IgD-negative memory B cell (primary cell): ENCODE data around the gene AK8. TPM values are rescaled to one million over a fixed set of nuclear protein-coding genes. Genes with fewer than 3 reads are reported as not detected.
"Not testable (repeated sequence)": the region's sequence is repeated elsewhere in the genome, so short reads cannot be mapped to it uniquely, and the experiment has no call there.

Source experiments
- H3K27ac Mint-ChIP-seq, 3 donors: one replicate each; pipeline ENCODE4 v1.8.0; 2020 to 2022; ENCODE audit warnings: mild to moderate bottlenecking in 3 of 3, mixed read lengths in 3 of 3, moderate library complexity in 1 of 3
- H3K27me3 Mint-ChIP-seq: one replicate; pipeline ENCODE4 v1.8.0; 2021; ENCODE audit warnings: mixed read lengths
- H3K36me3 Mint-ChIP-seq: one replicate; pipeline ENCODE4 v1.8.0; 2020; ENCODE audit warnings: mild to moderate bottlenecking, mixed read lengths
- H3K4me1 Mint-ChIP-seq, 3 donors: one replicate each; pipeline ENCODE4 v1.8.0; 2020 to 2022; ENCODE audit warnings: mixed read lengths in 3 of 3, mild to moderate bottlenecking in 1 of 3
- H3K4me3 Mint-ChIP-seq, 4 donors: one replicate each; pipeline ENCODE4 v1.8.0; 2020 to 2022; ENCODE audit warnings: mild to moderate bottlenecking in 4 of 4, mixed read lengths in 4 of 4, moderate library complexity in 3 of 4
- H3K9me3 Mint-ChIP-seq, 3 donors: one replicate each; pipeline ENCODE4 v1.8.0; 2020 to 2021; ENCODE audit warnings: mixed read lengths in 3 of 3, mild to moderate bottlenecking in 1 of 3
- polyA plus RNA-seq: library from polyadenylated mRNA; unstranded; fragments of 300-500 nt; fragmentation: Illumina TruSeq; gene quantifications from one replicate; pipeline ENCODE4 v1.2.3, GENCODE V29; 2021

Gene AK8
- polyA plus RNA-seq, 1 donor from 2014 or later, result 11.8 TPM

DNA sequence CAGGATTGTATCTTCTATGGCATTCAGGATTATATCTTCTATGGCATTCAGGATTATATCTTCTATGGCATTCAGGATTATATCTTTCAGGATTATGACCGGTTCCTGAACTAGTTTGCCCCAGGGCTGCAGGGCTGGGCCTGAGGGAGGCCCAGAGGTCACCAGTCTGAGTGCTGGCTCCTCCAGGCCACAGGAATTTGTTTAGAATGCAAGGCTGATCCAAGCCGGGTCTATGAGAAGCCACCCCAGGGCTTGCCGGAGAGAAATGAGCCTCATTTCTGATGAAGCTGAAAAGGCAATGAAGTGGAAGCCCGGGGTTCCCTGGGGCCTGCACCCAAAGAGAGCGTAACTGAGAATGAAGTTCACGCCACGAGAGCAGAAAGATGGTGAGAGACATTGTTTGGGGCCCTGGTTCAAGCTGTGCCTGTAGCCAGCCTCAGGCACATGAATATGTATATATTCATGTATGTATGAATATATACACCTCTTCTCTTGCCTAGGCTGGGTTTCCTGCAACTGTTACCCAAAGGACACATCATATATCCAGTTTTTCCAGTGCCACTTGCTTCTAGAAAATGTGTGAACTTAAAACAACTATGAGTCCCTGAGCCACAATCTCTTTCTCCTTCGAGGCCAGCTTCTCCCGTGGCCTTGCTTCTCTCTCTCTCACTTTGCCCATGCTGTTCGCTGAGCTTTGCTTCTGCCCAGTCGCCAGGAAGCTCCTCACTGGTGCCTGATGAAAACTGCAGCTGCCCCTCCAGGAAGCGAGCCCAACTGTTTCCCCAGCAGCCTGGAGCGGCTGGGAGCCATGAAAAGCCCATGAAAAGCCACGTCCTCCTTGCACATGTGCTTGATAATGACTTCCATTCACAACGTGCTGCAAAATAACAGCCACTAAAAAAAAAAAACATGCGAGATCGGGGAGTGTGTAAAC lies 145.5 kb downstream of the AK8 start:
- H3K9me3 Mint-ChIP-seq, result no peaks in the 10 kb centered on the region

DNA sequence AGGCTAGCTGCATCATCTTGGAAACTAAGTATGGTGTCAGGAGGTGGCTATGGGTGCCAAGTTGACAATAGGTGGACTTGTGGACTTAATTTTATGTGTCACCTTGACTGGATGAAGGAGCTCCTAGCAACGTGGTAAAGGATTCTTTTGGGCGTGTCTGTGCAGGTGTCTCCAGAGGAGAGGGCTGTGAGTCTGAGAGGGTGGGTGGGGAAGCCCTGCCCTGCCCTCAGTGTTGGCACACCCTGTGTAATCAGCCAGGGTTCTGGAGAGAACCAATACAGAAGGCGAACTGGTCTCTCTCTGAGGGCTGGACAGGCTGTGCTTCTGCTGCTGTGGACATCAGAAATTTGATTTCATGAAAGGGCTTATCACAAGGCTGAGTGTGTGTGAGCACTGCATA lies 146.9 kb downstream of the AK8 start:
- H3K9me3 Mint-ChIP-seq, result no peaks in the 10 kb centered on the region

More for the DNA sequence above, 145.5 kb downstream of the AK8 start:
- no peaks in the 10 kb centered on the region for H3K4me1 Mint-ChIP-seq
- H3K36me3 Mint-ChIP-seq, result no peaks in the 10 kb centered on the region
- peaks cover 6% of the 10 kb centered on the region for H3K27me3 Mint-ChIP-seq
- no peak overlapping the region for H3K4me3 Mint-ChIP-seq
- no peak overlapping the region for H3K27ac Mint-ChIP-seq

DNA sequence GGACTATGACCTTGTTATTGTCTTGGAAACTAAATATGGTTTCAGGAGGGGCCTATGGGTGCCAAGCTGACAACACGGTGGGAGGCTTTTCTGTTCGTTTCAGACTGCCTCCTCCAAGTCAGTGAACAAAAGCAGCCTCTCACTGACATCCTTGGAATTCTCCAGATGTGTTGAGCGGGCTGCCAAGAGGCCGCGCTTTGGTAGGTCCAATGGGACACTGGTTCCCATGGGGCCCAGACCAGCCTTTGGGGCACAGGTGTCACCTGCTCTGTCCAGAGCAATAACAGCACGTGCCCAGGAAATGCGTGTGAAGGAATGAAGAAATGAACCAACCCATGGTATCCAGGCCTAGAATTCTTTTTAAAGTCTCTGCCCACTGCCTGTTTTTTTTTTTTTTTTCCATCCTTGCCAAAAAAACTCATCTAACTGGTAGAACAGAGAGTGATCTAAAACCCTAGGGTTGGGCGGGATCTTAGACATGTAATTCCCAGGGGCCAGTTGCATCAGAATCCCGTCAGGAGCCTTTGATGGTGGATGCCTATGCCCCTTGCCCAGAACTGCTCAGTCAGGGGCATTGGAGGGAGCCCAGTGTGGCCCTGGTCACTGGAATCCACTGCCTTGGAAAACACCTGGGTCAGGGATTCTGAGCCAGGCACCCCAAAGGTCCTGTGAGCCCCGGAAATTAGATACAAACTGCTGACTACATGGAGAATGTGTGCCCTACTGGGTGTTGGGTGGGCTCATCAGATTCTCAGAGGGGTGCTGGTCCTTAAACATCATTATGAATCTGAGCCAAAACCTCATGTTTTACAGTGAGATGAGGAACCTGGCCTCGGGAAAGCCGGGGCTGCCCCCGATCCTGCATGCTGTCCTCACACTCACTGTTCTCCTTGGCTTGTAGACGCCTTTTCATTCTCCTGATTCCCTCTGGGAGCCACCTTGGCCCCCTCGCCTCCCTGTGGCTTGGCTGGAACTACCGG lies 147.7 kb downstream of the AK8 start:
- peaks cover 10% of the 10 kb centered on the region for H3K27me3 Mint-ChIP-seq
- H3K4me3 Mint-ChIP-seq, result no peak overlapping the region
- no peaks in the 10 kb centered on the region for H3K9me3 Mint-ChIP-seq
- no peaks in the 10 kb centered on the region for H3K4me1 Mint-ChIP-seq
- no peaks in the 10 kb centered on the region for H3K36me3 Mint-ChIP-seq
- H3K27ac Mint-ChIP-seq, result no peak overlapping the region

More for the DNA sequence above, 146.9 kb downstream of the AK8 start:
- Mint-ChIP-seq H3K27ac (no peak overlapping the region), H3K4me3 (no peak overlapping the region), H3K27me3 (peaks cover 7% of the 10 kb centered on the region), H3K36me3 (no peaks in the 10 kb centered on the region), H3K4me1 (no peaks in the 10 kb centered on the region)

DNA sequence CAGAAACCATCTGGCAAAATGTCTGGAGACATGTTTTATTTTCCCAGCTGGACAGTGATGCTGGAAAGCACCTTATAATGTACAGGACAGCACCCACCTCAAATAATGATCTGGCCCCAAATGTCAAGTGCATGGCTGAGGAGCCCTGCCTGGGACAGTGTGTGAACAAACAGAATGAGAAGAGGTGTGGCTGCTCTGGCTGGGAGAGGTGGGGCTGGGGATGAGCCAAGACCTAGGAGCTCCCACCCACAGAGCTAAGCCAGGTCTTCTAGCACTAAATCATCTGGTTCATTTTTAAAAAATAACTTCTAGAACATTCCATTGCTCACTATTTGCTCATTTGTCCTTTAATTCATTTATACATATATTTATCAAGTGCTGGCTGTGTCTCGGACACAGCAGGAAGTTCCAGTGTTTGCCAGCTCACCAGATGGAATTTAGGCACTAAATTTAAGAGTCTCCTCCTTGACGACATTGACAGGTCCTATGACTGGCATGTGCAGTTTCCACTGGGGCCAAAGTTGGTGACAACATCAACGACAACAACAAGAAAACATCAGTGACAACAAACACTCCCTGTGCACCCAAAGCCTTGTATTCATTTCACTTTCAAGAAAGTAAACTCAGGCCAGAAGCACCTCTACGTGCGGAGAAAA lies 148.7 kb downstream of the AK8 start:
- H3K4me3 Mint-ChIP-seq, result no peak overlapping the region
- no peak overlapping the region for H3K27ac Mint-ChIP-seq
- no peaks in the 10 kb centered on the region for H3K36me3 Mint-ChIP-seq
- H3K9me3 Mint-ChIP-seq, result no peaks in the 10 kb centered on the region
- H3K4me1 Mint-ChIP-seq, result no peaks in the 10 kb centered on the region
- H3K27me3 Mint-ChIP-seq, result peaks cover 6% of the 10 kb centered on the region

- Mint-ChIP-seq H3K9me3 (no peaks in the 10 kb centered on the region), H3K27ac (no peak overlapping the region), H3K36me3 (no peaks in the 10 kb centered on the region), H3K27me3 (peaks cover 6% of the 10 kb centered on the region), H3K4me1 (no peaks in the 10 kb centered on the region), H3K4me3 (no peak overlapping the region)
Measured at GRCh38 chr9:132728497-132728896, 149.6 kb downstream of the AK8 start.

DNA sequence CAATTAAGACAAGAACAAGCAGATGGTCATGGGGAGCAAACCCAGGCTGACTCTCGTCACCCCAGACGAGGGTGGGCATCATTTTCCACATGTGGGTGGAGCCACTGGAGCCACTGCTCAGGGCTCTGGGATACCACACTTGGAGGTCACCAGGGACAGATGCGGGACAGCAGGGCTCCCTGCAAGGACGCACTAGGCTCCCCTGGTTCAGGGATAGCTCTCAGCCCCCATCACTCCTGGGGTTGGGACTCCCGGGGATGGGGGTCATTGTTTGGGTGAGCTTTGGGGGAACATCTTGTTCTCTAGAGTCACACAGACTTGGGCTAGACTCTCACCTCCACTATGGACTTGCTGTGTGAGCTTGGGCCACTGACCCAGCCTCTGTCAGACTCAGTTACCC lies 150.0 kb downstream of the AK8 start:
- peaks cover 7% of the 10 kb centered on the region for H3K27me3 Mint-ChIP-seq

GRCh38 chr9:132726576-132727130 lies 151.4 kb downstream of the AK8 start:
- Mint-ChIP-seq H3K27ac (no peak overlapping the region), H3K4me3 (no peak overlapping the region), H3K9me3 (no peaks in the 10 kb centered on the region), H3K27me3 (peaks cover 9% of the 10 kb centered on the region), H3K36me3 (no peaks in the 10 kb centered on the region), H3K4me1 (no peaks in the 10 kb centered on the region)

More for the DNA sequence above, 150.0 kb downstream of the AK8 start:
- H3K4me1 Mint-ChIP-seq, result no peaks in the 10 kb centered on the region
- H3K27ac Mint-ChIP-seq, result no peak overlapping the region
- no peak overlapping the region for H3K4me3 Mint-ChIP-seq
- H3K36me3 Mint-ChIP-seq, result no peaks in the 10 kb centered on the region
- no peaks in the 10 kb centered on the region for H3K9me3 Mint-ChIP-seq

- no peak overlapping the region for H3K27ac Mint-ChIP-seq
- no peak overlapping the region for H3K4me3 Mint-ChIP-seq
- H3K4me1 Mint-ChIP-seq, result no peaks in the 10 kb centered on the region
Measured at GRCh38 chr9:132725306-132725705, 152.8 kb downstream of the AK8 start.

DNA sequence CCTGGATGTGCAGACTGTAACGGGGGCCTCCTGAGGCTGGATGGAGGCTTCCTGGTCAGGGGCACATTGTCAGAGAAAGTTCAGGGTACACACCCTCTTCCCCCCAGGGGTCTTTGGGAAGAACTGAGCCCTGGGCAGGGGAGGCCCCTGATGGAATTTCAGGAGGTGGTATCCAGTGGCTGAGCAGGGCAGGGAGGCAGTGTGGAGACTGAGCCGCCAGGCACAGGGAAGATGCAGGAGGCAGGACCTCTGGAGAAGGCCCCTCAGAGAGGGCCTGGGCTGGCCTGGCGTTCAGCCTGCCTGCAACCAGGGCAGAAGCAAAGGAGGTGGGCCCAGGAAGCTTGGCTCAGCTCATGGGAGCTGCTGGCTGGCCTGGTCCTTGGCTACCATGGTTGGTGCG lies 154.3 kb downstream of the AK8 start:
- H3K4me1 Mint-ChIP-seq, result no peaks in the 10 kb centered on the region
- peaks cover 19% of the 10 kb centered on the region for H3K27me3 Mint-ChIP-seq
- no peak overlapping the region for H3K27ac Mint-ChIP-seq
- peaks cover 0 to 4% (median 0%) of the 10 kb centered on the region in 3 donors for H3K9me3 Mint-ChIP-seq
- no peaks in the 10 kb centered on the region for H3K36me3 Mint-ChIP-seq
- no peak overlapping the region for H3K4me3 Mint-ChIP-seq

More at GRCh38 chr9:132725306-132725705, 152.8 kb downstream of the AK8 start:
- Mint-ChIP-seq H3K9me3 (no peaks in the 10 kb centered on the region), H3K27me3 (peaks cover 8% of the 10 kb centered on the region), H3K36me3 (no peaks in the 10 kb centered on the region)

- no peak overlapping the region for H3K4me3 Mint-ChIP-seq
- H3K27ac Mint-ChIP-seq, result no peak overlapping the region
Measured at GRCh38 chr9:132722564-132723065, 155.5 kb downstream of the AK8 start.

DNA sequence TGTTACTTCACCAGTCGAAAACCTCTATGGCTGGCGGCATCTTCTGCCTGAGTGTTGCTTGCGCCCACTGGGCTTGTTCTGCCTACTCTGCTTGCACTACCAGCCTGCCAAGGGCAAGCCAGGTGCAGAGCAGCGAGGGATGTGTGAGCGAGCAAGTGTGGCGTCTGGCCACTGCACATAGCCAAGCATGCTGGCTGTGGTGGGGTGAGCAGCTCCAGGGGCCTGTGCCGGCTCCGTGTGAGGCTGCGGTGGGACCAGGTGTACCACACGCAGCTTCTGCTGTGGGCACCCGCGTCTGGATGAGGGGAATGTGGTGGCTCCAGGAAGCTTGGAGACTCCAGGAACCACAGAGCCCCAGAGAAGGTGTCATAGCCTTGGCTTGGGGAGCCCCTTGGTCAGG lies 156.4 kb downstream of the AK8 start:
- Mint-ChIP-seq H3K9me3 (peaks cover 0 to 4% (median 0%) of the 10 kb centered on the region in 3 donors), H3K27ac (no peak overlapping the region), H3K4me3 (no peak overlapping the region), H3K27me3 (peaks cover 29% of the 10 kb centered on the region), H3K36me3 (no peaks in the 10 kb centered on the region), H3K4me1 (no peaks in the 10 kb centered on the region)

More at GRCh38 chr9:132722564-132723065, 155.5 kb downstream of the AK8 start:
- H3K27me3 Mint-ChIP-seq, result peaks cover 26% of the 10 kb centered on the region
- H3K36me3 Mint-ChIP-seq, result no peaks in the 10 kb centered on the region
- peaks cover 0 to 4% (median 0%) of the 10 kb centered on the region in 3 donors for H3K9me3 Mint-ChIP-seq
- H3K4me1 Mint-ChIP-seq, result no peaks in the 10 kb centered on the region

DNA sequence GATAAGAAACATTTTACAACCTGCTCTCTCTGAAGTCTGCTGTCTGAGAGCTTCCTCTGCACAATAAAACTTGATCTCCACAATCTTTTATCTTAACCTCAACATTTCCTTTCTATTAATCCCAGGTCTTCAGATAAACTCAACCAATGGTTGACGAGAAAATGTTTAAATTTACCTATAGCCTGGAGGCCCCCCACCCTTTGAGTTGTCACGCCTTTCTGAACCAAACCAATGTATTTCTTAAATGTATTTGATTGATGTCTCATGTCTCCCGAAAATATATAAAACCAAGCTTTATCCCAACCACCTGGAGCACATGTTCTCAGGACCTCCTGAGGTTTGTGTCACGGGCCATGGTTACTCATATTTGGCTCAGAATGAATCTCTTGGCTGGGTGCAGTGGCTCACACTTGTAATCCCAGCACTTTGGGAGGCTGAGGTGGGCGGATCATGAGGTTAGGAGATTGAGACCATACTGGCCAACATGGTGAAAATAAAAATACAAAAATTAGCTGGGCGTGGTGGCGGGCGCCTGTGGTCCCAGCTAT lies 159.6 kb downstream of the AK8 start:
- not testable (repeated sequence) for H3K4me3 Mint-ChIP-seq, H3K36me3 Mint-ChIP-seq, H3K27ac Mint-ChIP-seq, H3K4me1 Mint-ChIP-seq, H3K9me3 Mint-ChIP-seq
- peaks cover 31% of the 10 kb centered on the region for H3K27me3 Mint-ChIP-seq

GRCh38 chr9:132717326-132717945 lies 160.6 kb downstream of the AK8 start:
- Mint-ChIP-seq H3K36me3 (no peaks in the 10 kb centered on the region), H3K4me1 (no peaks in the 10 kb centered on the region), H3K9me3 (peaks cover 0 to 4% (median 0%) of the 10 kb centered on the region in 3 donors), H3K27ac (no peak overlapping the region), H3K4me3 (no peak overlapping the region), H3K27me3 (peaks cover 27% of the 10 kb centered on the region)

DNA sequence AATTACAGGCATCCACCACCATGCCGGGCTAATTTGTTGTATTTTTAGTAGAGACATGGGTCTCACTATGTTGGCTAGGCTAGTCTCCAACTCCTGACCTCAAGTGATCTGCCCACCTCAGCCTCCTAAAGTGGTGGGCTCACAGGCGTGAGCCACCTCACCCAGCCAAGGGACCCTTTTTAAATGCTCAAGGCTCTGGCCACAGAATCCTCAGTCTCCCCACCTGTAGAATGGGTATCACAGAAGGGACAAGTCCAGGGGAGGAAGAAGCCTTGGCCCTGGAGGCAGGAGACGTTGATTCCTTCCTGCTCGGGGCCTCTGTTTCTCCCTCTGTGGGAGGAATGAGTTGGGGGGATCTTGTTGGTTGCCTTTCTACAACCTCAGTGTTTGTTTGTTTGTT lies 162.1 kb downstream of the AK8 start:
- Mint-ChIP-seq H3K4me1 (no peaks in the 10 kb centered on the region), H3K4me3 (no peak overlapping the region), H3K27me3 (peaks cover 27% of the 10 kb centered on the region), H3K27ac (no peak overlapping the region), H3K9me3 (peaks cover 0 to 4% (median 0%) of the 10 kb centered on the region in 3 donors), H3K36me3 (no peaks in the 10 kb centered on the region)
